Hepatocyte (in vitro differentiated cells): ENCODE measurements around the gene CDC42EP5. TPM values are rescaled to one million over a fixed set of nuclear protein-coding genes. Genes with fewer than 3 reads are reported as not detected.
"Not testable (repeated sequence)": the region's sequence is repeated elsewhere in the genome, so short reads cannot be mapped to it uniquely, and the experiment has no call there.

Source experiments
- DNase-seq: peaks from one replicate; pipeline ENCODE4 v3.0.0-alpha.2; 2016; ENCODE audit warnings: low spot score
- H2AFZ ChIP-seq: fragments of 200-600 bp; sonication (generic); 2 replicates; pipeline ENCODE4 v1.6.0; 2016; ENCODE audit warnings: antibody characterized with exemption, mild to moderate bottlenecking
- H3K27ac ChIP-seq: fragments of 200-600 bp; sonication (generic); 2 replicates; pipeline ENCODE4 v1.5.1; 2016; ENCODE audit warnings: mild to moderate bottlenecking
- H3K27me3 ChIP-seq: fragments of 200-600 bp; sonication (generic); 2 replicates; pipeline ENCODE4 v1.6.1; 2016
- H3K36me3 ChIP-seq: fragments of 200-600 bp; sonication (generic); replicated peaks from 2 replicates; pipeline ENCODE4 v1.5.1; 2016; ENCODE audit warnings: low read depth; ENCODE audit not compliant: insufficient read depth
- H3K4me1 ChIP-seq: fragments of 200-600 bp; sonication (generic); 2 replicates; pipeline ENCODE4 v1.5.1; 2016; ENCODE audit warnings: mild to moderate bottlenecking, moderate library complexity; ENCODE audit not compliant: insufficient read depth
- H3K4me2 ChIP-seq: fragments of 200-600 bp; sonication (generic); 2 replicates; pipeline ENCODE4 v1.6.0; 2016
- H3K4me3 ChIP-seq: fragments of 200-600 bp; sonication (generic); 2 replicates; pipeline ENCODE4 v1.5.1; 2016; ENCODE audit warnings: mild to moderate bottlenecking
- H3K79me2 ChIP-seq: fragments of 200-600 bp; sonication (generic); 2 replicates; pipeline ENCODE4 v1.6.0; 2017; ENCODE audit warnings: mild to moderate bottlenecking
- H3K9me2 ChIP-seq: fragments of 200-600 bp; sonication (generic); replicated peaks from 2 replicates; pipeline ENCODE4 v1.6.0; 2017; ENCODE audit warnings: mild to moderate bottlenecking; ENCODE audit not compliant: insufficient read depth
- H3K9me3 ChIP-seq: fragments of 200-600 bp; sonication (generic); 2 replicates; pipeline ENCODE4 v1.5.1; 2016; ENCODE audit warnings: low read depth, mild to moderate bottlenecking
- H4K20me1 ChIP-seq: fragments of 200-600 bp; sonication (generic); 2 replicates; pipeline ENCODE4 v1.6.0; 2016; ENCODE audit warnings: mild to moderate bottlenecking; ENCODE audit not compliant: insufficient read depth, poor library complexity, severe bottlenecking
- CTCF ChIP-seq: fragments of 200-600 bp; sonication (generic); IDR thresholded peaks from 2 replicates; pipeline ENCODE4 v1.5.1; 2016; ENCODE audit warnings: antibody characterized with exemption, mild to moderate bottlenecking; ENCODE audit not compliant: poor library complexity
- EZH2 ChIP-seq: fragments of 200-600 bp; sonication (generic); IDR thresholded peaks from 2 replicates; pipeline ENCODE4 v1.6.1; 2016; ENCODE audit warnings: antibody characterized with exemption, mild to moderate bottlenecking, borderline replicate concordance
- EZH2phosphoT487 ChIP-seq: fragments of 200-600 bp; sonication (generic); IDR thresholded peaks from one replicate; pipeline ENCODE4 v1.6.1; 2018; ENCODE audit warnings: antibody characterized with exemption, mild to moderate bottlenecking, low read depth, moderate library complexity; ENCODE audit not compliant: unreplicated experiment, severe bottlenecking
- WGBS: methylation state at CpG from one replicate; pipeline ENCODE4 v1.1.6; 2016; ENCODE audit warnings: low lambda C conversion rate; ENCODE audit errors: missing lambda C conversion rate; 5-methylcytosine and 5-hydroxymethylcytosine counted together
- polyA plus RNA-seq: library from polyadenylated mRNA; unstranded; fragments of >200 nt; fragmentation: Nextera tagmentation; extraction: Ambion mirVana; gene quantifications from 2 replicates; pipeline ENCODE4 v1.2.1, GENCODE V29; 2016
- total RNA-seq: library from RNA; depleted of rRNA; stranded (reverse); fragments of >200 nt; gene quantifications from 2 replicates; pipeline ENCODE4 v1.2.3, GENCODE V29; 2014

Gene CDC42EP5
- total and polyA plus RNA-seq, 2 experiments from 2014 or later = 46.8 to 71.2 TPM

DNA sequence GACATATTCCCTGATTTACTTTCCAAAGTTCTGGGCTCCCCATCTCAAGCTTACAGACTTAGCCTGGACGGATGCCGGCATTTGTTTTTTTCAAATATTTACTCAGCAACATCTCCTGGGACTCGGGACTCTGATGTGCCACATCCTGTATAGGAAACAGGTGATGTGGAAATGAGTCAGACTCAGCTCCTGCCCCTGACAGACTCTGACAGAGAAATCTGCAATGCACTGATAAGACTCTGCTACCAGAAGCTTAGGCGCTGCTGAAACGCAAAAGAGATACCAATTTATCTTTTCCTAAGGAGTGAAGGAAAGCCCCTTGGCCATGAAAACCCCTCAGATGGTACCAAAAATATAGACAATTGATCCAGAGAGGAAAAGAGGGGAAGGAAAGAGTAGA, 45.7 kb upstream of the CDC42EP5 start:
- no peak for TF ChIP-seq EZH2
- H3K4me1 ChIP-seq = no peaks in the 10 kb centered on the region
- H3K4me3 ChIP-seq = no peak overlapping the region
- no peaks in the 10 kb centered on the region for H3K79me2 ChIP-seq
- DNase-seq = no peak
- H3K27ac ChIP-seq = no peak overlapping the region
- H2AFZ ChIP-seq = no peak overlapping the region
- H4K20me1 ChIP-seq = no peaks in the 10 kb centered on the region
- no peak overlapping the region for H3K4me2 ChIP-seq
- no peaks in the 10 kb centered on the region for H3K9me3 ChIP-seq
- WGBS = 89% methylated on average over 5 of the region's 5 CpGs
- no peaks in the 10 kb centered on the region for H3K36me3 ChIP-seq
- no peaks in the 10 kb centered on the region for H3K27me3 ChIP-seq
- no peaks in the 10 kb centered on the region for H3K9me2 ChIP-seq

DNA sequence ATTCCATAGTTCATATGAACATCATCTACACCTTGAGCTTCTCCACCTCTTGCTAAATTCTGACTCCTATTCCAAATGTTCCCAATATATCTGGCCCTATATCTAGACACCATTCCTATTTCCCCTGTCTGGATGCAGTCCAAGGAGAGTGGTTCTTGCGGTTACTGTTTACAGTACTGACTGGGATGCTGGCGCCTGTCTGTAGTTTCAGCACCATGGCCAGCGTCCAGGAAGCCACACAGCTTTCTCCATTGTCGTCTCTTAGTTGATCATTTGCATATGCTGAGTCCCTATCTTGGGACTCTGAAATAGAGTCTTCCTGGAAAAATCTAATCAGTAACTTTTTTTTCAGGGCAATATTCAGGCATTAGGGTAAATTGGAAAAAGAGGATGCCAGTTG, 44.4 kb upstream of the CDC42EP5 start:
- Histone ChIP-seq H3K9me2 (no peaks in the 10 kb centered on the region), H3K4me2 (no peak overlapping the region), H4K20me1 (no peaks in the 10 kb centered on the region), H2AFZ (no peak overlapping the region), H3K9me3 (no peaks in the 10 kb centered on the region), H3K36me3 (no peaks in the 10 kb centered on the region), H3K79me2 (no peaks in the 10 kb centered on the region), H3K27me3 (no peaks in the 10 kb centered on the region), H3K4me1 (no peaks in the 10 kb centered on the region), H3K27ac (no peak overlapping the region), H3K4me3 (no peak overlapping the region)
- 27% methylated on average over 4 of the region's 4 CpGs for WGBS
- TF ChIP-seq EZH2phosphoT487 (no peak), EZH2 (no peak), CTCF (no peak)
- peak; percentile 41 for DNase-seq

DNA sequence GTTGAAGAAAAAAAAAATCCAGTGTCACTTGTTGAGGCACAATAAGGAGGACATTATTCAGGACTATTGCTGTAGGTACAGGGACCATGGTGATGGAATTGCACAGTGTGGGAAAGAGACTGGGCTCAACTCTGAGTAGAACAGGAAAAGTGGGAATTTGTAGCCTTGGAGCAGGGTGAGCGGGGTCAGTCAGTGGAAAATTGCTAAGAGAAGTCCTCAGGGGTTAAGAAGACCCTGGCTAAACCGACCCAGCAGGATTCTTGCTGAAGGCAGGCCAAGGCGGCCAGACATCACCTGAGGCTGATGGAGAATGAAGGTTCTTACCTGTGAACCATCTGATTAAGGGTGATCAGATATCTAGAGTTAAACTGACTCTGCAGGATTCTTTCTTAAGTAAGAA, 42.1 kb upstream of the CDC42EP5 start:
- no peak for TF ChIP-seq EZH2
- no peak for TF ChIP-seq EZH2phosphoT487
- no peak for TF ChIP-seq CTCF
- Histone ChIP-seq H3K4me2 (no peak overlapping the region), H2AFZ (no peak overlapping the region), H3K9me3 (no peaks in the 10 kb centered on the region), H3K4me3 (no peak overlapping the region), H3K4me1 (no peaks in the 10 kb centered on the region), H3K79me2 (no peaks in the 10 kb centered on the region), H3K9me2 (no peaks in the 10 kb centered on the region), H4K20me1 (no peaks in the 10 kb centered on the region), H3K27ac (no peak overlapping the region), H3K36me3 (no peaks in the 10 kb centered on the region), H3K27me3 (no peaks in the 10 kb centered on the region)
- no peak for DNase-seq
- WGBS = 25% methylated on average over 3 of the region's 3 CpGs

DNA sequence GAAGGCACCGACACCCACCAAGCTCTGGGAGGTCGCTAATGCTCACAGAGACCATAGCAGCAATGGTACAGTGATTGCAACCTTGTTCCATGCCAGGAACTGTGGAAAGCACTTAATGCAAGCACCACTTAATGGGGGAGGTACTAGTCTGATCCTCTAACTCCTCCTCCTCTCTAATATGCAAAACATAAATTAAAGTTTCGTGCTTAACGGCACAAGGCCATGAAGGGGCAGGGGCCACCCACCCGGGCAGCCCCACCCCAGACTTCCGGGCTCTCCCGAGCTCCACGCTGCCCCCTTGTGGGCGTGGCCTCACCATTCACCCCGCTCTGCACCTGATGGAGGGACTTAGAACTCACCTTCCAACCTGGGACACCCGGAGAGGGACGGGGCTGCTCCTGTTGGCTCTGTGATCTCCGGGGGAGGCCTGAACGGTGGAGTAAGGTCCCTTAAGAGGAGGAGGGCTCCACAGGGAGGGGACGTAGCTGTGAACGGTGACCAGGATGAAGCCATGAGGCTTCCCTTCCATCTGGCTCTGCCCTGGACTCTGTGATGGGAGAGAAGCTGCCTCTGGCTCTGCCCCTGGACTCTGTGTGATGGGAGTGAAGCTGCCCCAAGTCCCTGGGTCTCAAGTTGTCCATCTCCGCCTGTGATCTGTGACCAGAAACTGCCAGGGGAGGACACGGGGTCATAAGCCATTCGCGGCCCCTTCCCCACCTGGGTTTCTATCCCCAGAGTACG, 36.3 kb upstream of the CDC42EP5 start:
- not testable (repeated sequence) for H3K4me1 ChIP-seq, H2AFZ ChIP-seq, H4K20me1 ChIP-seq, H3K9me2 ChIP-seq, H3K79me2 ChIP-seq, H3K27me3 ChIP-seq, H3K36me3 ChIP-seq, H3K4me2 ChIP-seq, DNase-seq, H3K9me3 ChIP-seq, H3K4me3 ChIP-seq, H3K27ac ChIP-seq
- WGBS = 64% methylated on average over 14 of the region's 21 CpGs

GRCh38 chr19:54508487-54508886, 35.4 kb upstream of the CDC42EP5 start:
- not testable (repeated sequence) for H3K27ac ChIP-seq, H3K36me3 ChIP-seq

More at GRCh38 chr19:54508487-54508886, 35.4 kb upstream of the CDC42EP5 start:
- DNase-seq, H3K27me3 ChIP-seq, H2AFZ ChIP-seq, H3K79me2 ChIP-seq, H3K4me2 ChIP-seq, H3K4me3 ChIP-seq, H3K4me1 ChIP-seq, H3K9me3 ChIP-seq, H3K9me2 ChIP-seq, H4K20me1 ChIP-seq: not testable (repeated sequence)
- 44% methylated on average over 2 of the region's 3 CpGs for WGBS
